ENCODE measurements around the gene ZNF862. TPM values are rescaled to one million over a fixed set of nuclear protein-coding genes. Genes with fewer than 3 reads are reported as not detected.

Gene ZNF862
- total RNA-seq, 1 experiment from 2014 or later: 42.4 TPM

GRCh38 chr7:149844445-149844844 is 6.3 kb downstream of the ZNF862 start:
- TF ChIP-seq EZH2 (IDR thresholded peaks at IDR 0.05; ENCODE audit: low read depth): no peak
- no peak for TF ChIP-seq CTCF (conservative IDR thresholded peaks at IDR 0.05)
- H3K4me2 ChIP-seq: no peak overlapping the region
- no peaks in the 10 kb centered on the region for H3K36me3 ChIP-seq (ENCODE audit: low read depth)
- H4K20me1 ChIP-seq (ENCODE audit: insufficient read depth): no peaks in the 10 kb centered on the region
- BruUV-seq (replicated peaks): no TSS peak
- H3K79me2 ChIP-seq (ENCODE audit: low read depth): peaks cover 4% of the 10 kb centered on the region; the same call in 1 of the 2 replicates
- H3K4me3 ChIP-seq: no peak overlapping the region
- no peaks in the 10 kb centered on the region for H3F3A ChIP-seq (ENCODE audit: insufficient read depth, low read depth)
- peaks cover 4% of the 10 kb centered on the region for H3K4me1 ChIP-seq (replicated peaks; ENCODE audit: insufficient read depth)
- POLR2A ChIA-PET (ENCODE audit: unreplicated experiment): interaction anchor here (0.7 kb wide), 1 partner anchor 1338 kb away, joined by 6 read pairs; no protein-coding TSS in a partner anchor
- CTCF ChIA-PET: no interaction called here
- no peak overlapping the region for H3K27ac ChIP-seq
- no peaks in the 10 kb centered on the region for H3K9me3 ChIP-seq (ENCODE audit: insufficient read depth, low read depth)
- no peaks in the 10 kb centered on the region for H3K27me3 ChIP-seq (ENCODE audit: insufficient read depth, low read depth)
- no peaks in the 10 kb centered on the region for H3K9me2 ChIP-seq (ENCODE audit: insufficient read depth)
- H2AFZ ChIP-seq: no peak overlapping the region
- intact Hi-C loops (cut with micrococcal nuclease; ENCODE audit: unreplicated experiment): no loop called here
- no peak for DNase-seq

- no peaks in the 10 kb centered on the region for H3K79me2 ChIP-seq (ENCODE audit: low read depth)
- no TSS peak for BruUV-seq (replicated peaks)
- H2AFZ ChIP-seq: no peak overlapping the region
- no peak for DNase-seq
- H3K9me3 ChIP-seq (ENCODE audit: insufficient read depth, low read depth): no peaks in the 10 kb centered on the region
- CTCF ChIA-PET: no interaction called here
- no peaks in the 10 kb centered on the region for H3K36me3 ChIP-seq (ENCODE audit: low read depth)
- no peaks in the 10 kb centered on the region for H3K9me2 ChIP-seq (ENCODE audit: insufficient read depth)
- POLR2A ChIA-PET (ENCODE audit: unreplicated experiment): no interaction called here
- no peak overlapping the region for H3K4me2 ChIP-seq
- no peaks in the 10 kb centered on the region for H4K20me1 ChIP-seq (ENCODE audit: insufficient read depth)
- TF ChIP-seq CTCF (conservative IDR thresholded peaks at IDR 0.05): no peak
- no peak for TF ChIP-seq EZH2 (IDR thresholded peaks at IDR 0.05; ENCODE audit: low read depth)
- intact Hi-C loops (cut with micrococcal nuclease; ENCODE audit: unreplicated experiment): no loop called here
- H3F3A ChIP-seq (ENCODE audit: insufficient read depth, low read depth): no peaks in the 10 kb centered on the region
- H3K27me3 ChIP-seq (ENCODE audit: insufficient read depth, low read depth): no peaks in the 10 kb centered on the region
- H3K4me1 ChIP-seq (replicated peaks; ENCODE audit: insufficient read depth): no peaks in the 10 kb centered on the region
- H3K4me3 ChIP-seq: no peak overlapping the region
- H3K27ac ChIP-seq: no peak overlapping the region
Observed at GRCh38 chr7:149845257-149845980, 7.2 kb downstream of the ZNF862 start.

- no peak overlapping the region for H2AFZ ChIP-seq
- H3K27ac ChIP-seq: no peak overlapping the region
- H4K20me1 ChIP-seq (ENCODE audit: insufficient read depth): no peaks in the 10 kb centered on the region
- no peak for TF ChIP-seq EZH2 (IDR thresholded peaks at IDR 0.05; ENCODE audit: low read depth)
- no peak for TF ChIP-seq CTCF (conservative IDR thresholded peaks at IDR 0.05)
- H3K36me3 ChIP-seq (ENCODE audit: low read depth): no peaks in the 10 kb centered on the region
- DNase-seq: no peak
- no peaks in the 10 kb centered on the region for H3F3A ChIP-seq (ENCODE audit: insufficient read depth, low read depth)
- H3K4me2 ChIP-seq: no peak overlapping the region
- H3K27me3 ChIP-seq (ENCODE audit: insufficient read depth, low read depth): no peaks in the 10 kb centered on the region
- H3K4me1 ChIP-seq (replicated peaks; ENCODE audit: insufficient read depth): no peaks in the 10 kb centered on the region
- H3K9me3 ChIP-seq (ENCODE audit: insufficient read depth, low read depth): no peaks in the 10 kb centered on the region
- ChIA-PET CTCF (interaction anchor here (0.6 kb wide), 1 partner anchor 608 kb away, joined by 3 read pairs; no protein-coding TSS in a partner anchor), POLR2A (ENCODE audit: unreplicated experiment) (no interaction called here)
- no TSS peak for BruUV-seq (replicated peaks)
- intact Hi-C loops (cut with micrococcal nuclease; ENCODE audit: unreplicated experiment): no loop called here
- no peaks in the 10 kb centered on the region for H3K9me2 ChIP-seq (ENCODE audit: insufficient read depth)
- H3K79me2 ChIP-seq (ENCODE audit: low read depth): no peaks in the 10 kb centered on the region
- H3K4me3 ChIP-seq: no peak overlapping the region
Observed at GRCh38 chr7:149846021-149846420, 7.8 kb downstream of the ZNF862 start.
